Measurements from ENCODE around the gene SRI.
"Not testable (repeated sequence)": the region's sequence is repeated elsewhere in the genome, so short reads cannot be mapped to it uniquely, and the experiment has no call there.

SRI gene

GRCh38 chr7:88172842-88173241, 47.0 kb downstream of the SRI start:
- Histone ChIP-seq H3K36me3 (ENCODE audit: insufficient read depth, low read length) (no peaks in the 10 kb centered on the region), H3K27me3 (ENCODE audit: control insufficient read depth, insufficient read depth, low read length) (no peaks in the 10 kb centered on the region), H3K4me3 (ENCODE audit: low read length) (no peak overlapping the region), H3K9ac (ENCODE audit: low read depth, low read length) (no peak overlapping the region), H3K4me1 (ENCODE audit: control insufficient read depth, insufficient read depth, low read length) (no peaks in the 10 kb centered on the region), H3K4me2 (ENCODE audit: low read length) (no peak overlapping the region), H3K9me3 (replicated peaks; ENCODE audit: low read length) (no peaks in the 10 kb centered on the region)

DNA sequence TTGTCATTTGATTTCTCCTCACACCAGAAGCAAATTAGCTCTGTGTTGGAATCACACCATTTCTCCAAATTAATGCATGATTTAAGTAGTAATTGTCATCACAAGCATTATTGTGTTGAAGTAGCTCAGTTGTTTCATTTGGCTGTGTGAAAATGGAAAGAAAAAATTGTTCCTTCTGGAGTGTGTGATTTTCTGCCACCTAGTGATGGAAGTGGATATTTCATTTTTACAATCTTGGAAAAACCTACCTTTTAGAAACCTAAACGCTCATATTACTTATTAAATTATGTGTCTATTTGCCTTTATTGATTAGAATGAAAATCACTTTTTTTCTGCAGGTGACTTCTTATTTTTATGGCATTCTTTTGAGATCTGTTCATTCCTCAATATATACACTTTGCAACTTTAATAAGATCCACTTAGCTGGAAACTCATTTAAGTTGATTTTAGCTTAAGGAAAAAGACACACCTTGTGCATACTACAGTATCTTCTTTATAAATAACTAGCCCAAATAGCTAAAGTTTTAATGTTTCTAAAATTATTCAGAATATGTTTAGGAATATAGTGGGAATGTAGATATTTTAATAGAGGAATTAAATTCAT, 50.0 kb downstream of the SRI start:
- no peak overlapping the region for H3K9ac ChIP-seq (ENCODE audit: low read depth, low read length)
- no peaks in the 10 kb centered on the region for H3K4me1 ChIP-seq (ENCODE audit: control insufficient read depth, insufficient read depth, low read length)
- no peaks in the 10 kb centered on the region for H3K27me3 ChIP-seq (ENCODE audit: control insufficient read depth, insufficient read depth, low read length)
- no peak overlapping the region for H3K4me3 ChIP-seq (ENCODE audit: low read length)
- no peak overlapping the region for H3K4me2 ChIP-seq (ENCODE audit: low read length)
- H3K9me3 ChIP-seq (replicated peaks; ENCODE audit: low read length), result no peaks in the 10 kb centered on the region
- no peaks in the 10 kb centered on the region for H3K36me3 ChIP-seq (ENCODE audit: insufficient read depth, low read length)

DNA sequence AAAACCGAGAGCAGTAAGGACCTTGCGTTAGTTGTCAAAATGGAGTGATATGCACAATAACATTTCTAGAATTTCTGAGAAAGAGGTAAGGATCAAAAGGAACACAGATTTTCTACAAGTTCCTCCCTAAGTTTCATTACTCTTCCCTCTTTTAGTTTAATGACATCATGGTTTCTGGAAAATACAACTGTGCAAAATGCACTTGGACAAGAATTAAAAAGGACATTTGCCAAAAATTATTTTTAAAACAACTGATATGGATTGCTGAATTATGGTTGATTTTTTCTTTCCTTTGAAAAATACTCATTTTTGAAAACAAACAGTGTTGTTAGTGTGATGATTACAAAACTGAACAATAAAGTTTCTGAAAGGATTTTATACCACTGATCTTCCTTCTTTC, 52.1 kb downstream of the SRI start:
- Histone ChIP-seq H3K27me3 (ENCODE audit: control insufficient read depth, insufficient read depth, low read length) (no peaks in the 10 kb centered on the region), H3K4me2 (ENCODE audit: low read length) (no peak overlapping the region), H3K9me3 (replicated peaks; ENCODE audit: low read length) (no peaks in the 10 kb centered on the region), H3K4me3 (ENCODE audit: low read length) (no peak overlapping the region), H3K4me1 (ENCODE audit: control insufficient read depth, insufficient read depth, low read length) (no peaks in the 10 kb centered on the region), H3K36me3 (ENCODE audit: insufficient read depth, low read length) (no peaks in the 10 kb centered on the region), H3K9ac (ENCODE audit: low read depth, low read length) (no peak overlapping the region)

GRCh38 chr7:88167223-88167622, 52.6 kb downstream of the SRI start:
- Histone ChIP-seq H3K36me3 (ENCODE audit: insufficient read depth, low read length) (no peaks in the 10 kb centered on the region), H3K4me1 (ENCODE audit: control insufficient read depth, insufficient read depth, low read length) (no peaks in the 10 kb centered on the region), H3K4me3 (ENCODE audit: low read length) (no peak overlapping the region), H3K9ac (ENCODE audit: low read depth, low read length) (no peak overlapping the region), H3K9me3 (replicated peaks; ENCODE audit: low read length) (no peaks in the 10 kb centered on the region), H3K27me3 (ENCODE audit: control insufficient read depth, insufficient read depth, low read length) (no peaks in the 10 kb centered on the region), H3K4me2 (ENCODE audit: low read length) (no peak overlapping the region)

DNA sequence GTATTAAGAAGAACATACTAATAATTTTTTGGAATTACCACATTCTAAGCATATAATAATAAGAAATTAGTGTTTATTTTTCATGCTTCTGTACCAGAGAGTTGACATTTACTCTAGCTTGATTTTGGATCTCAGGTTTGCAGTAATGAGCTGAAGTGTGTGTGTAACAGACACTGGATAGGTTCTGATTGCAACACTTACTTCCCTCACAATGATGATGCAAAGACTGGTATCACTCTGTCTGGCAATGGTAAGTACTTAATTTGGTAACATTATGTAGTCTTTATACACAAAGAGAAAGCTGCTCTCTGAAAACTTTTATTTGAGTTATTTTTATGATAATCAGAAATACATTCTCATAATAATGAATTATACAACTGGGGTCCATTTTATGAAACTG, 54.1 kb downstream of the SRI start:
- no peak overlapping the region for H3K4me3 ChIP-seq (ENCODE audit: low read length)
- no peaks in the 10 kb centered on the region for H3K9me3 ChIP-seq (replicated peaks; ENCODE audit: low read length)
- H3K4me2 ChIP-seq (ENCODE audit: low read length), result no peak overlapping the region
- no peaks in the 10 kb centered on the region for H3K4me1 ChIP-seq (ENCODE audit: control insufficient read depth, insufficient read depth, low read length)
- no peaks in the 10 kb centered on the region for H3K36me3 ChIP-seq (ENCODE audit: insufficient read depth, low read length)
- H3K9ac ChIP-seq (ENCODE audit: low read depth, low read length), result no peak overlapping the region
- no peaks in the 10 kb centered on the region for H3K27me3 ChIP-seq (ENCODE audit: control insufficient read depth, insufficient read depth, low read length)

GRCh38 chr7:88159741-88160140, 60.1 kb downstream of the SRI start:
- H3K4me3 ChIP-seq (ENCODE audit: low read length); H3K9me3 ChIP-seq (replicated peaks; ENCODE audit: low read length); H3K9ac ChIP-seq (ENCODE audit: low read depth, low read length); H3K36me3 ChIP-seq (ENCODE audit: insufficient read depth, low read length); H3K4me1 ChIP-seq (ENCODE audit: control insufficient read depth, insufficient read depth, low read length); H3K27me3 ChIP-seq (ENCODE audit: control insufficient read depth, insufficient read depth, low read length); H3K4me2 ChIP-seq (ENCODE audit: low read length): not testable (repeated sequence)

GRCh38 chr7:88156356-88156755, 63.5 kb downstream of the SRI start:
- H3K27me3 ChIP-seq (ENCODE audit: control insufficient read depth, insufficient read depth, low read length), result no peaks in the 10 kb centered on the region
- H3K36me3 ChIP-seq (ENCODE audit: insufficient read depth, low read length), result no peaks in the 10 kb centered on the region
- no peaks in the 10 kb centered on the region for H3K9me3 ChIP-seq (replicated peaks; ENCODE audit: low read length)
- H3K4me1 ChIP-seq (ENCODE audit: control insufficient read depth, insufficient read depth, low read length), result no peaks in the 10 kb centered on the region
- H3K9ac ChIP-seq (ENCODE audit: low read depth, low read length), result no peak overlapping the region
- no peak overlapping the region for H3K4me2 ChIP-seq (ENCODE audit: low read length)
- no peak overlapping the region for H3K4me3 ChIP-seq (ENCODE audit: low read length)

- Histone ChIP-seq H3K27me3 (ENCODE audit: control insufficient read depth, insufficient read depth, low read length) (no peaks in the 10 kb centered on the region), H3K9me3 (replicated peaks; ENCODE audit: low read length) (no peaks in the 10 kb centered on the region), H3K36me3 (ENCODE audit: insufficient read depth, low read length) (no peaks in the 10 kb centered on the region), H3K9ac (ENCODE audit: low read depth, low read length) (no peak overlapping the region), H3K4me3 (ENCODE audit: low read length) (no peak overlapping the region), H3K4me2 (ENCODE audit: low read length) (no peak overlapping the region), H3K4me1 (ENCODE audit: control insufficient read depth, insufficient read depth, low read length) (no peaks in the 10 kb centered on the region)
These were observed 64.1 kb downstream of the SRI start for GRCh38 chr7:88155756-88156155.
